ENCODE results near the gene MATR3. TPM values are rescaled to one million over a fixed set of nuclear protein-coding genes. Genes with fewer than 3 reads are reported as not detected.
"Not testable (repeated sequence)": the region's sequence is repeated elsewhere in the genome, so short reads cannot be mapped to it uniquely, and the experiment has no call there.

MATR3 gene
- total RNA-seq, 1 donor from 2014 or later = 247 TPM

DNA sequence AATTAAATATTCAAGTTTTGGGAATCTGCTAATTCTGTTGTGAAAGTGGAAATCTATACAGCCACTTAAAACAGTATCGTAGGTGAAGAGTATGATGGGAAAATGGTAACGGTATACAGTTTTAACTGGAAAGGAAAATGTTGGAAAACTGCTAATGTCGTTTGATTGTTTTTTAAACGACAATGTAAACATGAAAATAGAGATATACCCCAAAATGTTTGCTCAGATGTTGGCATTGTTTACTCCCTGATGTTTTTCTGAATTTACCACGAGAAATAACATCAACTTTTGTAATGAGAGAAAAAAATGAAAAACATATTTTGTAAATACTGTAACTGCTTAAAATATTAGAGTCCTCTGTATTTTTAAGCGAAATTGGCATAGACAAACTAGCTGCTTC is 2.7 kb downstream of the MATR3 start:
- intact Hi-C loops (cut with micrococcal nuclease) = loop anchor here (10.0 kb wide), 3 partner anchors 831 to 1541 kb away; partner anchors contain the start of genes CDC25C, EGR1, FAM53C and HNRNPA0

DNA sequence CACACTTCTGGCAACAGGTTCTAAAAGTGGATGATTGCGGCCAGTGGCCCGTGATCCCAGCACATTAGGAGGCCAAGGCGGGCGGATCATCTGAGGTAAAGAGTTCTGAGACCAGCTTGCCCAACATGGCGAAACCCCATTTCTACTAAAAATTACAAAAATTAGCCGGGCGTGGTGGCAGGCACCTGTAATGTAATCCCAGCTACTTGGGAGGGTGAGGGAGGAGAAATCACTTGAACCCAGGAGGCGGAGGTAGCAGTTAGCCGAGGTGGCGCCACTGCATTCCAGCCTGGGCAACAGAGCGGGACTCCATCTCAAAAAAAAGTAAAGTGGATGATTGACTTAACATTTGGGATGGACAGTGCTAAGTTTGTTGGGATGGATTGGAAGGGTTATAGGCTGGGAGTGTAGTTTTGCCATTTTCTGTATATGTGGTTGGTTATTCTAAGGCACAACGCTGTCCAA is 3.4 kb downstream of the MATR3 start:
- intact Hi-C loops (cut with micrococcal nuclease) = loop anchor here (10.0 kb wide), 3 partner anchors 832 to 1542 kb away; partner anchors contain the start of genes CDC25C, EGR1, FAM53C and HNRNPA0

GRCh38 chr5:139297439-139298133 is 4.0 kb downstream of the MATR3 start:
- intact Hi-C loops (cut with micrococcal nuclease) = loop anchor here (10.0 kb wide), 3 partner anchors 833 to 1543 kb away; partner anchors contain the start of genes CDC25C, EGR1, FAM53C and HNRNPA0

- intact Hi-C loops (cut with micrococcal nuclease) = loop anchor here (10.0 kb wide), 3 partner anchors 833 to 1543 kb away; partner anchors contain the start of genes CDC25C, EGR1, FAM53C and HNRNPA0
Measured at GRCh38 chr5:139298242-139298641, 4.7 kb downstream of the MATR3 start.

DNA sequence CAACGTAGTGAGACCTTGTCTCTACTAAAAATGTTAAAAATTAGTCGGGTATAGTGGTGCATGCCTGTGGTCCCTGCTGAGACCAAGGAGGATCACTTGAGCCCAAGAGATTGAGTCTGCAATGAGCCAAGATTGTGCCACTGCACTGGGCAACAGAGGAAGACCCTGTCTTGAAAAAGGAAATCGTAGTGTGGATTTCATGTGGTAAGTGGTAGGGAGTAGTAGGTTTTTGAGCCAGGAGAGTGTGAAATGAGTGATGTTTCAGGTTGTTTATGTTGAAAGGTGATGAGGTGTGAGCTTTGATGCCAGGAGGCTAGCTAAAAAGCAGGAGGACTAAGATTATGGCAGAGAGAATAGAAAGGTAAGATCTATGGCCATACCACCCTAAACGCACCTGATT is 5.9 kb downstream of the MATR3 start:
- intact Hi-C loops (cut with micrococcal nuclease) = loop anchor here (10.0 kb wide), 3 partner anchors 835 to 1545 kb away; partner anchors contain the start of genes CDC25C, EGR1, FAM53C and HNRNPA0

GRCh38 chr5:139301808-139302499 is 8.4 kb downstream of the MATR3 start:
- intact Hi-C loops (cut with micrococcal nuclease) = no loop called here

- intact Hi-C loops (cut with micrococcal nuclease) = no loop called here
Measured at GRCh38 chr5:139304391-139305324, 11.1 kb downstream of the MATR3 start.

GRCh38 chr5:139306197-139306596 is 12.7 kb downstream of the MATR3 start:
- intact Hi-C loops (cut with micrococcal nuclease) = no loop called here

DNA sequence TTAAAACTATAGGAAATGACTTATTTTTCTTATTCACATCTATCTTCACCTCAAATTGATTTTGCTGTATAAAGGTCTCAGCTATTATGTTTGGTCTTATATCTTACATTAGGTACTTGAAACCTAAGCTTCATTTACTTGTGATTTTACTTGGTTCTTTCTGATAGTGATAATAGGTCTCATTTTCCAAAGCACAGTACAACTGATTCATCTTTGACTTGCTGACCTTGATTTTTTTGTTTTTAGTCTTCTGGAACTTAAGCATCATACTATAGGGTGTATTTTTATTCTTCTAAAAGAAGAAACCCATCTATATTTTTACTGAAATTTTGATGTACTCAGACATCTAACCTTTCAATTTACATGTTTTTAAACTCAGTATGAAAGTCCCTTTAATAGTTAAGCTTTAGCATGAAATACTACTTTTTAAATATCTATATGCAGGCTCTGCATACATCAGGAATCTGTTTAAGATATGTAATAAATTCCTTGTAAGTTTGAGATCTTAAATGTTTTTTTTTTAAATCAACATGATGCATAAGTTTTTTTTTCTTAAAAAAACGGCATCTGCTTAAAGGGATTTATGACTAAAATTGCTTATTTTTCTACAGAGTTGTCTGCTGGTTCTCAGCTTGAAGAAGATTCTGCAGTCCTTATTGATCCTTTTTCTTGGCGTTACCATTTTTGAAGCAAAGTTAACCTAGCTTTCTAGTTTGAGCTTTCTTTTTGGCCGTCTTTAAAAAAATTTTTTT is 13.3 kb downstream of the MATR3 start:
- intact Hi-C loops (cut with micrococcal nuclease) = no loop called here

- intact Hi-C loops (cut with micrococcal nuclease) = no loop called here
Measured at GRCh38 chr5:139308797-139309196, 15.3 kb downstream of the MATR3 start.

DNA sequence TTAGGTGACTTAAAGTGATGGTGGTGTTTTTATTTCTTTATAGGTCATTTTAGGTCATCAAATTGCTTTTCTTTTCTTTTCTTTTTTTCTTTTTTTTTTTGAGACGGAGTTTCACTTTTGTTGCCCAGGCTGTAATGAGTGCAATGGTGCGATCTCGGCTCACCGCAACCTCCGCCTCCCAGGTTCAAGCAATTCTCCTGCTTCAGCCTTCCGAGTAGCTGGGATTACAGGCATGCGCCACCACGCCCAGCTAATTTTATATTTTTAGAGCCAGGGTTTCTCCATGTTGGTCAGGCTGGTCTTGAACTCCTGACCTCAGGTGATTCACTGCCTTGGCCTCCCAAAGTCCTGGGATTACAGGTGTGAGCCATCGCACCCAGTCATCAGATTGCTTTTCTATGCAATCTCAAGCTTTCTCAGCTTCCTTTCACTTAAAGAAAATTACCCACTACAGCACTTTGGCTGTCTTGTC is 17.2 kb downstream of the MATR3 start:
- intact Hi-C loops (cut with micrococcal nuclease) = not testable (repeated sequence)

DNA sequence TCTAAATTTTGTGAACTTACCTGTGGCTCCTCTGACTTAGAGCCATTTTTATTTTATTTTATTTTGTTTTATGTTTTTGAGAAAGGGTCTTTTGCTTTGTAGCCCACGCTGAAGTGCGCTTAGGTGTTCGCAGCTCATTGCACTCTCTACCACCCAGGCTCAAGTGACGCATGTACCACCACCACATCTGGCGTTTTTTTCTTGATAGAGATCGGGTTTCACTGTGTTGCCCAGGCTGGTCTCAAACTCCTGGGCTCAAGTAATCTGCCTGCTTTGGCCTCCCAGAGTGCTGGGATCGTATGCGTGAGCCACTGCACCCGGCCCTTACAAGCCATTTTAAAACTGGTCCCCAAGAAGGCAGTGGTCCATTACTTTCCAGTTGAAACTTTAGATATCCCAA is 18.5 kb downstream of the MATR3 start:
- intact Hi-C loops (cut with micrococcal nuclease) = no loop called here

DNA sequence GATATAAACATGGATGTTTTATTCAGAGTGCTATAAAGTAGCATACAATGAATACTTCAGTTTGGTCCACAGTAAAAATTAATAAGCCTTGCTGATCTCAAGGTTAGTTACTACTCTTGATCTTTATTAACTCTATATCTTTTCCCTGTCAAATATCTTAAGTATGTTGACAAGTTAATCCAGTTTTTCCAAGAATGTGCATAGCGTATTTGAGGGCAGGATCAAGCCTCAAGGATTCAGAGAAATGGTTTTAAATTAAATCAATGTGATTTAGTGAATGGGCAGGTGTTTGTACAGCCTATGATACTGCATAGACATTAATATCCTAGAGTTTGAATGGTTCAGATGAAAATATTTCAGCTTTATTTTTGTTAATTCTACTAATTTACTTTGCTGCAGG is 20.7 kb downstream of the MATR3 start:
- intact Hi-C loops (cut with micrococcal nuclease) = no loop called here

GRCh38 chr5:139315056-139315615 is 21.6 kb downstream of the MATR3 start:
- intact Hi-C loops (cut with micrococcal nuclease) = no loop called here

DNA sequence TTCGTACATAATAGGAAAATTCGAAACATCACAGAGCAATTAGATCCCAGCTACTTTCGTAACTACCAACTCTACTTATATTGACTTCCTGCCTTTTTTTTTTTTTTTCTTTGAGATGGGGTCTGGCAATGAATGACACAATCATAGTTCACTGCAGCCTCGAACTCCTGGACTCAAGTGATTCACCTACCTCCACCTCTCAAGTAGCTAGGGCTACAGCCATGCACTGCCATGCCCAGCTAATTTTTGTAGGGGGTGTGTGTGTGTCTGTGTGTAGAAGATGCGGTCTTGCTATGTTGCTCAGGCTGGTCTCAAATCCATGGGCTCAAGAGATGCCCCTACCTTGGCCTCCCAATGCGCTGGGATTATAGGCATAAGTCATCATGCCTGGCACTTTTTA is 42.3 kb downstream of the MATR3 start:
- intact Hi-C loops (cut with micrococcal nuclease) = no loop called here

DNA sequence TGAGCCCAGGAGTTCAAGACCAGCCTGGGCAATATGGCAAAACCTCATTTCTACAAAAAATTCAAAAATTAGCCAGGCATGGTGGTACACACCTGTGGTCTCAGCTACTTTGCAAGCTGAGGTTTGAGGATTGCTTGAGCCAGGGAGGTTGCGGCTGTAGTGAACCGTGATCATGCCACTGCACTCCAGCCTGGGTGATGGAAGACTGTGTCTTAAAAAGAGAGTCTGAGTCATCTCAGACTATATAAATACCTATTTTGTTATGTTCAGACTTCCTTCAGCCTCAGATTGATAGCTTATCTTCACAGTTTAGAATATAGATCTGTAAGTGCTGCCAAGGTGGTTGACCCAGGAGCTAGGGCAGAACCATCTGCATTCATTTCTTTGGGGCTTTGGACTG is 46.5 kb downstream of the MATR3 start:
- intact Hi-C loops (cut with micrococcal nuclease) = loop anchor here (2.0 to 5.0 kb wide), 5 partner anchors 68 to 797 kb away; partner anchors contain the start of genes ETF1, HSPA9 and SIL1

DNA sequence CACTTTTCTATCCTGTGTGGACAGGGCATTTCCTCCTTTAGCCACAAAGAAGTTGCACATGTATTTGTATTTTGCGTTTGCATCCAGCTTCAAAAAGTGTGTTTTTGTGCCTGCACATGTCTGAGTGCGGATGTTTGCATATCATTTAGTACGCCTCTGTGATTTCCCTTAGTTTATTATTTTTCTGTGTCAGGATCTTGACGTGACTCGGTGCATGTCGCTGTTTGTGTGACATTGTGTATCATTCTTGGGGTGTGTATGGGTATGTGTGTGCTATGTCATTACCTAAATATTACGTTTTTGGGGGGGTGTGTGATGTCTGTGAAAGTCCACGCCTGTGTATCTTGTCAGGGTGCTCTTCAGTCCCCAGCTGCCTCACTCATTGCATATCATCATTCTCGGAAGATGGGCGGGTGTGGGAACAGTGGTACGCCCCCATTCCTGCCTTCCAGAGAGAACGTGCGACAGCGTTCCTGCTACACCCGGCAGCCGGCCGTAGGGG is 47.7 kb downstream of the MATR3 start:
- intact Hi-C loops (cut with micrococcal nuclease) = loop anchor here (1.0 to 5.0 kb wide), 7 partner anchors 48 to 798 kb away; partner anchors contain the start of genes ETF1, HSPA9, MATR3 and SIL1

GRCh38 chr5:139341689-139342422 is 48.3 kb downstream of the MATR3 start, which contains the start of gene PAIP2:
Gene PAIP2, plus strand, starts transcription at chr5:139341854. Its CDS starts 21,931 bp downstream, at chr5:139363785.
- intact Hi-C loops (cut with micrococcal nuclease) = loop anchor here (1.0 to 5.0 kb wide), 8 partner anchors 49 to 799 kb away; partner anchors contain the start of genes ETF1, HSPA9, MATR3 and SIL1

GRCh38 chr5:139342423-139342723 is 48.8 kb downstream of the MATR3 start:
- intact Hi-C loops (cut with micrococcal nuclease) = loop anchor here (1.0 to 5.0 kb wide), 4 partner anchors 70 to 765 kb away; partner anchors contain the start of genes SIL1 and UBE2D2
